Liver (tissue), 9 donors: ENCODE data around the gene GMDS. TPM values are rescaled to one million over a fixed set of nuclear protein-coding genes. Genes with fewer than 3 reads are reported as not detected.
A peak's percentile ranks its signal among the peaks of the same experiment; 100 is the strongest.

ENCODE experiments used
- DNase-seq: peaks from one replicate; pipeline ENCODE4 v3.0.0-alpha.2; 2017; ENCODE audit warnings: low spot score
- H3K27ac ChIP-seq, 2 donors: one replicate each; pipeline ENCODE4 v1.7.0; 2013; ENCODE audit warnings: inconsistent platforms in 2 of 2, low read length in 2 of 2, control low read depth in 1 of 2, low read depth in 1 of 2, mild to moderate bottlenecking in 1 of 2
- H3K27me3 ChIP-seq, 4 donors: one replicate each; pipeline versions ENCODE4 v1.6.1 to v1.7.0; 2013; ENCODE audit warnings: low read length in 3 of 4, inconsistent platforms in 1 of 4, mild to moderate bottlenecking in 1 of 4, moderate library complexity in 1 of 4; ENCODE audit not compliant: control insufficient read depth in 4 of 4, insufficient read depth in 4 of 4
- H3K36me3 ChIP-seq, 4 donors: one replicate each; pipeline versions ENCODE4 v1.6.1 to v1.7.0; 2013; ENCODE audit warnings: low read length in 3 of 4, mild to moderate bottlenecking in 3 of 4, low read depth in 1 of 4, moderate library complexity in 1 of 4; ENCODE audit not compliant: control insufficient read depth in 4 of 4, insufficient read depth in 3 of 4
- H3K4me1 ChIP-seq, 4 donors: one replicate each; pipeline versions ENCODE4 v1.6.1 to v1.7.0; 2013; ENCODE audit warnings: low read length in 3 of 4, mild to moderate bottlenecking in 3 of 4, moderate library complexity in 1 of 4; ENCODE audit not compliant: control insufficient read depth in 4 of 4, insufficient read depth in 4 of 4
- H3K4me3 ChIP-seq, 3 donors: one replicate each; pipeline versions ENCODE4 v1.6.1 to v1.7.0; 2013; ENCODE audit warnings: low read length in 3 of 3, control low read depth in 1 of 3, low read depth in 1 of 3, mild to moderate bottlenecking in 1 of 3
- H3K9ac ChIP-seq, 2 donors: one replicate each; pipeline ENCODE4 v1.7.0; 2013; ENCODE audit warnings: low read length in 2 of 2, mild to moderate bottlenecking in 2 of 2, moderate library complexity in 2 of 2, control low read depth in 1 of 2, low read depth in 1 of 2
- H3K9me3 ChIP-seq, 4 donors: one replicate each; pipeline versions ENCODE4 v1.6.1 to v1.7.0; 2013; ENCODE audit warnings: low read length in 3 of 4; ENCODE audit not compliant: control insufficient read depth in 4 of 4
- EGR1 ChIP-seq, 2 donors: IDR thresholded peaks; 2 replicates each; pipeline ENCODE4 v1.6.1; 2016 to 2018; ENCODE audit warnings: antibody characterized with exemption in 2 of 2, low read depth in 2 of 2
- FOXA1 ChIP-seq: IDR thresholded peaks from 2 replicates; pipeline ENCODE4 v1.6.1; 2016; ENCODE audit warnings: antibody characterized with exemption
- FOXA2 ChIP-seq: IDR thresholded peaks from 2 replicates; pipeline ENCODE4 v1.6.1; 2016; ENCODE audit warnings: antibody characterized with exemption
- GABPA ChIP-seq, 2 donors: IDR thresholded peaks in 1 of 2; conservative IDR thresholded peaks in 1 of 2; 2 replicates each; pipeline ENCODE4 v1.6.1; 2016; ENCODE audit warnings: antibody characterized with exemption in 2 of 2, mild to moderate bottlenecking in 1 of 2, moderate library complexity in 1 of 2
- HNF4A ChIP-seq, 2 donors: conservative IDR thresholded peaks; 2 replicates each; pipeline ENCODE4 v1.6.1; 2016; ENCODE audit warnings: antibody characterized with exemption in 2 of 2, mild to moderate bottlenecking in 2 of 2
- HNF4G ChIP-seq: IDR thresholded peaks from 2 replicates; pipeline ENCODE4 v1.6.1; 2016; ENCODE audit warnings: antibody characterized with exemption
- JUND ChIP-seq, 2 donors: IDR thresholded peaks; 2 replicates each; pipeline ENCODE4 v1.6.1; 2016; ENCODE audit warnings: antibody characterized with exemption in 2 of 2
- NR2F2 ChIP-seq: IDR thresholded peaks from 2 replicates; pipeline ENCODE4 v1.6.1; 2016; ENCODE audit warnings: antibody characterized with exemption
- RAD21 ChIP-seq, 2 donors: IDR thresholded peaks; 2 replicates each; pipeline ENCODE4 v1.6.1; 2016; ENCODE audit warnings: antibody characterized with exemption in 2 of 2, mild to moderate bottlenecking in 2 of 2
- REST ChIP-seq: IDR thresholded peaks from 2 replicates; pipeline ENCODE4 v1.6.1; 2016; ENCODE audit warnings: antibody characterized with exemption, mild to moderate bottlenecking
- RXRA ChIP-seq, 2 donors: IDR thresholded peaks; 2 replicates each; pipeline ENCODE4 v1.6.1; 2017 to 2018; ENCODE audit warnings: antibody characterized with exemption in 2 of 2, mild to moderate bottlenecking in 1 of 2
- TAF1 ChIP-seq: conservative IDR thresholded peaks from 2 replicates; pipeline ENCODE4 v1.6.1; 2016; ENCODE audit warnings: antibody characterized with exemption, mild to moderate bottlenecking
- YY1 ChIP-seq: IDR thresholded peaks from 2 replicates; pipeline ENCODE4 v1.6.1; 2016; ENCODE audit warnings: antibody characterized with exemption, mild to moderate bottlenecking
- WGBS: extraction: QIAGEN DNeasy Blood & Tissue Kit; methylation state at CpG from one replicate; pipeline ENCODE4 v1.1.7; 2013; 5-methylcytosine and 5-hydroxymethylcytosine counted together
- polyA plus RNA-seq, 2 donors: library from polyadenylated mRNA; stranded (reverse) in 1 of 2; unstranded in 1 of 2; fragments of 200-250 nt in 1 of 2; fragments of >200 nt in 1 of 2; fragmentation: Nextera tagmentation in 1 of 2; extraction: Ambion mirVana in 1 of 2; gene quantifications; one replicate each; pipeline versions ENCODE4 v1.2.1 to v1.2.3, GENCODE V29; 2013 to 2015
- total RNA-seq, 2 donors: library from RNA; depleted of rRNA; stranded (reverse); fragments of >200 nt; gene quantifications; one replicate each; pipeline ENCODE4 v1.2.3, GENCODE V29; 2014
- TF ChIP-seq, protein P1 (sequence below): IDR thresholded peaks from 2 replicates; pipeline ENCODE4 v1.6.1; 2016; ENCODE audit warnings: antibody characterized with exemption
- TF ChIP-seq, protein P2 (sequence below): IDR thresholded peaks from 2 replicates; pipeline ENCODE4 v1.6.1; 2016; ENCODE audit warnings: antibody characterized with exemption
- TF ChIP-seq, protein P3 (sequence below): IDR thresholded peaks from 2 replicates; pipeline ENCODE4 v1.6.1; 2016; ENCODE audit warnings: antibody characterized with exemption
- TF ChIP-seq, protein P4 (sequence below): fragments of 150-350 bp; IDR thresholded peaks from 2 replicates; pipeline ENCODE4 v1.5.1; 2017; ENCODE audit warnings: improper control_type of control experiment, low read depth, low read length; ENCODE audit not compliant: missing input control
- donor health status: healthy.
- donor health status: healthy.
- donor health status: healthy.
- donor health status: healthy.
- donor health status: healthy.

GMDS gene
- total and polyA plus RNA-seq, 4 donors, result 3.5 to 15.6 (median 13.0) TPM

DNA sequence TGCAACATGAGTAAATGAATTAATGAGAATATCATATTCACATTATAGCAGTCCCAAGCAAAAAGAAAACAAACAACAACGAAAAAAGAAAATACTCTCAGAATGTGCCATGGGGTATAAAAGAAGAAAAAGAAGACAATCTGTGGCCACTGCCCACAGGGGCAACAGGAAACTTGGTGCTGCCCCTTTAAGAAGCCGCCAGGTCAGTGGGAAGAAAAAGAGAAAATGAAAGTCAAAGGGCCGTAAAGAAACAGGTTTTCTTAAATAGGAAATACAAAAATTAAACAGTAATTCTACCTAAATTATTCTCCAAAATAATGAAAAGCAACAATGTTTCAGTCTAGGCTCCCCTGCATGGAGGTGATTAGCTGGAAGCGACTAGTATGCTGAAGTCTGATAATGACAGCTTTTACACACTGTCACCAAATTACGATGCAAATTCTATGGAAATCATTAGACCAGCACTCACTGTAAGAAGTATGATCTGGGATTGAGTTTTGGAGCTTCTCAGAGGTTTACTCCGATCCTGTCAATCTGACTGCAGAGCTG, 23.6 kb downstream of the GMDS start:
- H3K4me3 ChIP-seq, result peak overlapping the region; percentile 54 to 62 (median 54)
- no peak for DNase-seq
- TF ChIP-seq, protein P1, sequence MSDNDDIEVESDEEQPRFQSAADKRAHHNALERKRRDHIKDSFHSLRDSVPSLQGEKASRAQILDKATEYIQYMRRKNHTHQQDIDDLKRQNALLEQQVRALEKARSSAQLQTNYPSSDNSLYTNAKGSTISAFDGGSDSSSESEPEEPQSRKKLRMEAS, result peak; percentile 19
- no peak for TF ChIP-seq RXRA (IDR thresholded peaks at IDR 0.05)
- TF ChIP-seq FOXA2, result no peak
- WGBS, result 15% methylated on average over 6 of the region's 6 CpGs
- H3K9me3 ChIP-seq, result no peaks in the 10 kb centered on the region
- peaks cover 3 to 19% (median 13%) of the 10 kb centered on the region in 4 donors for H3K4me1 ChIP-seq
- no peaks in the 10 kb centered on the region for H3K36me3 ChIP-seq
- H3K27me3 ChIP-seq, result no peaks in the 10 kb centered on the region
- H3K27ac ChIP-seq, result peak overlapping the region; percentile 21 to 51
- H3K9ac ChIP-seq, result peak overlapping the region; percentile 43 to 72

DNA sequence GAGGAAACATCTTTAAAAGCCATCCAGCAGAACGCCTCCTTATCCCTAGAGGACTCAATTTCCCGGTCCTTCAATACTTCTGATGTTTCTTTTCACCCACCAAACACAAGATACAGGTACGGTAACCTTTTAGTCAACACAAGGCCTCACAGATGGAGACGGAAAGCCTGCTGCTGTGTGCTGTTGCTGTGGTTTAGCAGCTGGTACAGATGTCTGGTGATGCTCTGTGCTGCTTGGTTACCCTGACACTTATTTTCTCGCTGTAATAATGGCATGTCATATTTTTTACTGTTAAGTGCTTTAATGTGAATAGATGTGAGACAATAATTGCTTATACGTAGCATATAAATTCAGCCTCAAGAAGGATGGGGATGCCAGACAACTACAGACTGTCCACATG, 25.3 kb downstream of the GMDS start:
- Histone ChIP-seq H3K4me3 (no peak overlapping the region), H3K27ac (no peak overlapping the region), H3K9me3 (no peaks in the 10 kb centered on the region), H3K36me3 (no peaks in the 10 kb centered on the region), H3K4me1 (peaks cover 1 to 10% (median 5%) of the 10 kb centered on the region in 4 donors), H3K27me3 (no peaks in the 10 kb centered on the region), H3K9ac (no peak overlapping the region)
- no peak for DNase-seq
- WGBS, result 96% methylated on average over 6 of the region's 6 CpGs
- TF ChIP-seq YY1, result no peak
- TF ChIP-seq GABPA (IDR thresholded peaks at IDR 0.05 in 1 of 2, conservative IDR thresholded peaks at IDR 0.05 in 1 of 2), result no peak
- no peak for TF ChIP-seq REST
- TF ChIP-seq JUND (IDR thresholded peaks at IDR 0.05), result no peak
- no peak for TF ChIP-seq RXRA (IDR thresholded peaks at IDR 0.05)
- TF ChIP-seq, protein P2, sequence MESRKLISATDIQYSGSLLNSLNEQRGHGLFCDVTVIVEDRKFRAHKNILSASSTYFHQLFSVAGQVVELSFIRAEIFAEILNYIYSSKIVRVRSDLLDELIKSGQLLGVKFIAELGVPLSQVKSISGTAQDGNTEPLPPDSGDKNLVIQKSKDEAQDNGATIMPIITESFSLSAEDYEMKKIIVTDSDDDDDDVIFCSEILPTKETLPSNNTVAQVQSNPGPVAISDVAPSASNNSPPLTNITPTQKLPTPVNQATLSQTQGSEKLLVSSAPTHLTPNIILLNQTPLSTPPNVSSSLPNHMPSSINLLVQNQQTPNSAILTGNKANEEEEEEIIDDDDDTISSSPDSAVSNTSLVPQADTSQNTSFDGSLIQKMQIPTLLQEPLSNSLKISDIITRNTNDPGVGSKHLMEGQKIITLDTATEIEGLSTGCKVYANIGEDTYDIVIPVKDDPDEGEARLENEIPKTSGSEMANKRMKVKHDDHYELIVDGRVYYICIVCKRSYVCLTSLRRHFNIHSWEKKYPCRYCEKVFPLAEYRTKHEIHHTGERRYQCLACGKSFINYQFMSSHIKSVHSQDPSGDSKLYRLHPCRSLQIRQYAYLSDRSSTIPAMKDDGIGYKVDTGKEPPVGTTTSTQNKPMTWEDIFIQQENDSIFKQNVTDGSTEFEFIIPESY, result no peak
- TF ChIP-seq RAD21 (IDR thresholded peaks at IDR 0.05), result no peak
- no peak for TF ChIP-seq HNF4A (conservative IDR thresholded peaks at IDR 0.05)
- TF ChIP-seq, protein P1, result no peak
- TF ChIP-seq EGR1 (IDR thresholded peaks at IDR 0.05; ENCODE audit: low read depth in 2 of 2), result no peak
- TF ChIP-seq, protein P3, sequence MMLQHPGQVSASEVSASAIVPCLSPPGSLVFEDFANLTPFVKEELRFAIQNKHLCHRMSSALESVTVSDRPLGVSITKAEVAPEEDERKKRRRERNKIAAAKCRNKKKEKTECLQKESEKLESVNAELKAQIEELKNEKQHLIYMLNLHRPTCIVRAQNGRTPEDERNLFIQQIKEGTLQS, result no peak
- no peak for TF ChIP-seq FOXA1
- no peak for TF ChIP-seq HNF4G
- TF ChIP-seq TAF1, result no peak
- no peak for TF ChIP-seq NR2F2
- TF ChIP-seq, protein P4, sequence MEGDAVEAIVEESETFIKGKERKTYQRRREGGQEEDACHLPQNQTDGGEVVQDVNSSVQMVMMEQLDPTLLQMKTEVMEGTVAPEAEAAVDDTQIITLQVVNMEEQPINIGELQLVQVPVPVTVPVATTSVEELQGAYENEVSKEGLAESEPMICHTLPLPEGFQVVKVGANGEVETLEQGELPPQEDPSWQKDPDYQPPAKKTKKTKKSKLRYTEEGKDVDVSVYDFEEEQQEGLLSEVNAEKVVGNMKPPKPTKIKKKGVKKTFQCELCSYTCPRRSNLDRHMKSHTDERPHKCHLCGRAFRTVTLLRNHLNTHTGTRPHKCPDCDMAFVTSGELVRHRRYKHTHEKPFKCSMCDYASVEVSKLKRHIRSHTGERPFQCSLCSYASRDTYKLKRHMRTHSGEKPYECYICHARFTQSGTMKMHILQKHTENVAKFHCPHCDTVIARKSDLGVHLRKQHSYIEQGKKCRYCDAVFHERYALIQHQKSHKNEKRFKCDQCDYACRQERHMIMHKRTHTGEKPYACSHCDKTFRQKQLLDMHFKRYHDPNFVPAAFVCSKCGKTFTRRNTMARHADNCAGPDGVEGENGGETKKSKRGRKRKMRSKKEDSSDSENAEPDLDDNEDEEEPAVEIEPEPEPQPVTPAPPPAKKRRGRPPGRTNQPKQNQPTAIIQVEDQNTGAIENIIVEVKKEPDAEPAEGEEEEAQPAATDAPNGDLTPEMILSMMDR, result no peak
